ENCODE measurements around the gene GBP6. TPM values are rescaled to one million over a fixed set of nuclear protein-coding genes. Genes with fewer than 3 reads are reported as not detected.

Gene GBP6
- total RNA-seq, 6 donors from 2014 or later, result 0.30 to 3.8 (median 0.73) TPM

- Histone ChIP-seq H3K27me3 (no peaks in the 10 kb centered on the region), H3K9me3 (no peaks in the 10 kb centered on the region), H3K36me3 (no peaks in the 10 kb centered on the region), H3K4me1 (no peaks in the 10 kb centered on the region), H3K4me3 (no peak overlapping the region), H3K27ac (no peak overlapping the region)
- WGBS, 2 donors, result 95% methylated on average over 3 to 6 of the region's 6 CpGs
- no peak for TF ChIP-seq POLR2A (IDR thresholded peaks at IDR 0.05)
- TF ChIP-seq CTCF (IDR thresholded peaks at IDR 0.05), result no peak
- TF ChIP-seq POLR2AphosphoS5 (IDR thresholded peaks at IDR 0.05), result no peak
- TF ChIP-seq EP300 (IDR thresholded peaks at IDR 0.05), result no peak
- no peak for ATAC-seq (ENCODE audit: low FRiP score in 2 of 2)
- DNase-seq, result peak in 1 of 2 donors; percentile 10
These were observed 17.8 kb downstream of the GBP6 start for GRCh38 chr1:89381618-89382017.

GRCh38 chr1:89382479-89382878 is 18.6 kb downstream of the GBP6 start:
- H3K4me3 ChIP-seq, result no peak overlapping the region
- H3K27me3 ChIP-seq, result no peaks in the 10 kb centered on the region
- TF ChIP-seq POLR2A (IDR thresholded peaks at IDR 0.05) (no peak), CTCF (IDR thresholded peaks at IDR 0.05) (no peak), POLR2AphosphoS5 (IDR thresholded peaks at IDR 0.05) (no peak), EP300 (IDR thresholded peaks at IDR 0.05) (no peak)
- H3K4me1 ChIP-seq, result no peaks in the 10 kb centered on the region
- H3K36me3 ChIP-seq, result no peaks in the 10 kb centered on the region
- DNase-seq, result no peak
- no peak overlapping the region for H3K27ac ChIP-seq
- H3K9me3 ChIP-seq, result no peaks in the 10 kb centered on the region
- no peak for ATAC-seq (ENCODE audit: low FRiP score in 2 of 2)

- ATAC-seq (ENCODE audit: low FRiP score in 2 of 2), result no peak
- TF ChIP-seq POLR2AphosphoS5 (IDR thresholded peaks at IDR 0.05) (no peak), EP300 (IDR thresholded peaks at IDR 0.05) (no peak), POLR2A (IDR thresholded peaks at IDR 0.05) (no peak), CTCF (IDR thresholded peaks at IDR 0.05) (no peak)
- DNase-seq, result no peak
- Histone ChIP-seq H3K4me3 (no peak overlapping the region), H3K27ac (no peak overlapping the region), H3K36me3 (no peaks in the 10 kb centered on the region), H3K4me1 (no peaks in the 10 kb centered on the region), H3K27me3 (no peaks in the 10 kb centered on the region), H3K9me3 (no peaks in the 10 kb centered on the region)
- 91 to 94% methylated on average over 3 of the region's 3 CpGs for WGBS, 2 donors
These were observed 19.3 kb downstream of the GBP6 start for GRCh38 chr1:89383185-89383584.

- DNase-seq (no peak), ATAC-seq (ENCODE audit: low FRiP score in 2 of 2) (no peak)
- Histone ChIP-seq H3K9me3 (no peaks in the 10 kb centered on the region), H3K4me3 (no peak overlapping the region), H3K27ac (no peak overlapping the region), H3K36me3 (no peaks in the 10 kb centered on the region), H3K27me3 (no peaks in the 10 kb centered on the region), H3K4me1 (no peaks in the 10 kb centered on the region)
- no peak for TF ChIP-seq POLR2A (IDR thresholded peaks at IDR 0.05)
- 94 to 95% methylated on average over 2 of the region's 2 CpGs for whole genome bisulfite sequencing, 2 donors
These were observed 26.8 kb downstream of the GBP6 start for GRCh38 chr1:89390707-89391106.

- Histone ChIP-seq H3K4me3 (no peak overlapping the region), H3K4me1 (no peaks in the 10 kb centered on the region), H3K9me3 (no peaks in the 10 kb centered on the region), H3K27ac (no peak overlapping the region), H3K36me3 (no peaks in the 10 kb centered on the region), H3K27me3 (no peaks in the 10 kb centered on the region)
- ATAC-seq (ENCODE audit: low FRiP score in 2 of 2) (no peak), DNase-seq (no peak)
- WGBS, 2 donors, result 55 to 56% methylated on average over 1 of the region's 1 CpG
- no peak for TF ChIP-seq CTCF (IDR thresholded peaks at IDR 0.05)
- no peak for TF ChIP-seq POLR2AphosphoS5 (IDR thresholded peaks at IDR 0.05)
- TF ChIP-seq EP300 (IDR thresholded peaks at IDR 0.05), result no peak
- no peak for TF ChIP-seq POLR2A (IDR thresholded peaks at IDR 0.05)
These were observed 27.8 kb downstream of the GBP6 start for GRCh38 chr1:89391686-89392085.

Measured in upper lobe of left lung (tissue), 6 donors.